OCI-LY7 (cell line): ENCODE measurements around the gene SIPA1L3.

ENCODE experiments used
- EZH2phosphoT487 ChIP-seq: fragments of 200-600 bp; sonication (generic); IDR thresholded peaks from 2 replicates; pipeline ENCODE4 v1.6.1; 2018; ENCODE audit warnings: low read depth, borderline replicate concordance, mild to moderate bottlenecking, mixed run types, antibody characterized with exemption, low read length, moderate library complexity, mixed read lengths
- TF ChIP-seq, protein P1 (sequence below): fragments of 200-600 bp; sonication (generic); conservative IDR thresholded peaks from 2 replicates; pipeline ENCODE4 v1.5.1; 2014; ENCODE audit warnings: mild to moderate bottlenecking, antibody characterized with exemption, low read length, moderate library complexity, mixed read lengths

DNA sequence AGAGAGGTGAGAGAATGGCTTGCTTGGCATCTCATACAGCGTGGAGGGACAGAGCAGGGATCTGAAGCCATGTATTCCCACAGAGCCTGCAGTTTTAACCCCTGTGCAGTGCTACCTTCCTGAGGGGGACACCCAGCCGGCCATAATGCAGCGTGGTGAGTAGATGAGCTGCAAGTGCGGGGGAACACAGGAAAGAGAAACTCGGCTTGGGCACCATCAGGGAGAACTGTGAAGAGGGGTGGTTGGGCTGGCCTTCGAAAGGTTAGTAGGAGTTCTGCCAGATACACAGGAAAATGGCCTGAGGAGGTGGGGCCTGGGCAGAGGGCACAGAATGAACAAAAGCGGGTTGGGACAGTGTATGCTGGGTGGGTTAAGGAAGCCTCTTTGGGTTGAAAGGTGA lies 88.3 kb downstream of the SIPA1L3 start:
- TF ChIP-seq, protein P1, sequence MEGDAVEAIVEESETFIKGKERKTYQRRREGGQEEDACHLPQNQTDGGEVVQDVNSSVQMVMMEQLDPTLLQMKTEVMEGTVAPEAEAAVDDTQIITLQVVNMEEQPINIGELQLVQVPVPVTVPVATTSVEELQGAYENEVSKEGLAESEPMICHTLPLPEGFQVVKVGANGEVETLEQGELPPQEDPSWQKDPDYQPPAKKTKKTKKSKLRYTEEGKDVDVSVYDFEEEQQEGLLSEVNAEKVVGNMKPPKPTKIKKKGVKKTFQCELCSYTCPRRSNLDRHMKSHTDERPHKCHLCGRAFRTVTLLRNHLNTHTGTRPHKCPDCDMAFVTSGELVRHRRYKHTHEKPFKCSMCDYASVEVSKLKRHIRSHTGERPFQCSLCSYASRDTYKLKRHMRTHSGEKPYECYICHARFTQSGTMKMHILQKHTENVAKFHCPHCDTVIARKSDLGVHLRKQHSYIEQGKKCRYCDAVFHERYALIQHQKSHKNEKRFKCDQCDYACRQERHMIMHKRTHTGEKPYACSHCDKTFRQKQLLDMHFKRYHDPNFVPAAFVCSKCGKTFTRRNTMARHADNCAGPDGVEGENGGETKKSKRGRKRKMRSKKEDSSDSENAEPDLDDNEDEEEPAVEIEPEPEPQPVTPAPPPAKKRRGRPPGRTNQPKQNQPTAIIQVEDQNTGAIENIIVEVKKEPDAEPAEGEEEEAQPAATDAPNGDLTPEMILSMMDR, result no peak
- no peak for TF ChIP-seq EZH2phosphoT487
